ENCODE measurements around the gene GADD45A.

The GADD45A gene

DNA sequence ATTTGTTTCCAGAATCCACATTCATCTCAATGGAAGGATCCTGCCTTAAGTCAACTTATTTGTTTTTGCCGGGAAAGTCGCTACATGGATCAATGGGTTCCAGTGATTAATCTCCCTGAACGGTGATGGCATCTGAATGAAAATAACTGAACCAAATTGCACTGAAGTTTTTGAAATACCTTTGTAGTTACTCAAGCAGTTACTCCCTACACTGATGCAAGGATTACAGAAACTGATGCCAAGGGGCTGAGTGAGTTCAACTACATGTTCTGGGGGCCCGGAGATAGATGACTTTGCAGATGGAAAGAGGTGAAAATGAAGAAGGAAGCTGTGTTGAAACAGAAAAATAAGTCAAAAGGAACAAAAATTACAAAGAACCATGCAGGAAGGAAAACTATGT is 2.6 kb downstream of the GADD45A start:
- Histone ChIP-seq H3K4me3 (ENCODE audit: low read length) (no peak overlapping the region), H3K9me3 (replicated peaks; ENCODE audit: insufficient read depth, low read length) (no peaks in the 10 kb centered on the region), H3K36me3 (replicated peaks; ENCODE audit: insufficient read depth, low read length) (no peaks in the 10 kb centered on the region; the same call in 1 of the 2 replicates), H3K4me1 (ENCODE audit: low read length) (peaks cover 11% of the 10 kb centered on the region; the same call in 1 of the 2 replicates), H2AFZ (ENCODE audit: low read length) (no peak overlapping the region), H3K4me2 (ENCODE audit: low read depth, low read length) (no peak overlapping the region), H3K9me2 (replicated peaks; ENCODE audit: insufficient read depth, low read length) (no peaks in the 10 kb centered on the region), H3F3A (ENCODE audit: insufficient read depth, low read length) (peaks cover 31% of the 10 kb centered on the region), H3K27ac (ENCODE audit: low read length) (no peak overlapping the region), H4K20me1 (ENCODE audit: insufficient read depth, low read length) (no peaks in the 10 kb centered on the region), H3K9ac (ENCODE audit: low read length) (no peak overlapping the region), H3K79me2 (ENCODE audit: low read length) (peaks cover 26% of the 10 kb centered on the region), H3K27me3 (replicated peaks; ENCODE audit: insufficient read depth, low read length) (no peaks in the 10 kb centered on the region)
- DNase-seq: no peak
- TF ChIP-seq EZH2phosphoT487 (IDR thresholded peaks at IDR 0.05; ENCODE audit: low read length) (no peak), CTCF (IDR thresholded peaks at IDR 0.05; ENCODE audit: low read length) (no peak), EZH2 (optimal IDR thresholded peaks at IDR 0.05; ENCODE audit: low read depth, low read length) (no peak)

GRCh38 chr1:67688526-67689219 is 3.7 kb downstream of the GADD45A start:
- H3K9ac ChIP-seq (ENCODE audit: low read length): no peak overlapping the region
- no peak overlapping the region for H3K27ac ChIP-seq (ENCODE audit: low read length)
- H3K4me2 ChIP-seq (ENCODE audit: low read depth, low read length): no peak overlapping the region

DNA sequence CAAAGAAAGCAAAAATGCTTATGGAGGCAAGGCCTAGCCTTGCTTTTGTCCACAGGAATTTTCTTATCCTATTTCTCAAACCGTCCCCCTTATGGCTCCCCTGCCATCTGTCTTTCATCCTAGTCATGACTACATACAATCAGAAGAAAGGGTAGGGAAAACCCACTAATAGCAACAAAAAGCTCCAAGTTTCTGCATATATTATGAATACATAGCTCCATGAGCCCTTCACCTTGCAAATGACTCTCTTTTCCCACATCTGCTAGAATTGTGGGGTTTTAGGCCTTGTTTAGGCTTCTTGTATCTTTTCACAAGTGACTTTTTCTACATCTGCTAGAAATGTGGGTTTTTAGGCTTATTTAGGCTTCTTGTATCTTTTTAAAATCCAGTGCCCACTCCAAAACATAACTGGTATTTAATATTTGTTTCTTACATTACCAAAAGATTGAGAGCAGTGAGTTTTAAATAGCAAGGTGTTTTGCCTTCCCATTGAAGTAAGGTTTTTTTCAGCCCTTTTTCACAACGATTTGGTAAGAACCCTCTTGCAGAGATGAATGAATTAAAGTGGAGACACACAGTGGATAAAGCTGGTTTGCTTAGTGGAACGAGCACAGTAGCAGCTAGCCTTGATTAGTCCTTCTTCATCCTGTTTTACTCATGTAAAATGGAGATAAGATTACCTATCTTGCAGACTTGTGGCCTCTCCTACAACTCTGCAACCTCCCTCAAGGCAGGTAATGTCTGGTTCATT is 4.4 kb downstream of the GADD45A start:
- no peak for DNase-seq
- Histone ChIP-seq H3K4me2 (ENCODE audit: low read depth, low read length) (no peak overlapping the region), H3K9ac (ENCODE audit: low read length) (no peak overlapping the region), H3K36me3 (replicated peaks; ENCODE audit: insufficient read depth, low read length) (no peaks in the 10 kb centered on the region; the same call in 1 of the 2 replicates), H3F3A (ENCODE audit: insufficient read depth, low read length) (peaks cover 31% of the 10 kb centered on the region), H3K9me2 (replicated peaks; ENCODE audit: insufficient read depth, low read length) (no peaks in the 10 kb centered on the region), H3K9me3 (replicated peaks; ENCODE audit: insufficient read depth, low read length) (no peaks in the 10 kb centered on the region), H3K4me1 (ENCODE audit: low read length) (peaks cover 6% of the 10 kb centered on the region; the same call in 1 of the 2 replicates), H3K79me2 (ENCODE audit: low read length) (peaks cover 26% of the 10 kb centered on the region), H4K20me1 (ENCODE audit: insufficient read depth, low read length) (no peaks in the 10 kb centered on the region), H3K4me3 (ENCODE audit: low read length) (no peak overlapping the region), H3K27ac (ENCODE audit: low read length) (no peak overlapping the region), H2AFZ (ENCODE audit: low read length) (no peak overlapping the region), H3K27me3 (replicated peaks; ENCODE audit: insufficient read depth, low read length) (no peaks in the 10 kb centered on the region)
- no peak for TF ChIP-seq EZH2 (optimal IDR thresholded peaks at IDR 0.05; ENCODE audit: low read depth, low read length)
- TF ChIP-seq EZH2phosphoT487 (IDR thresholded peaks at IDR 0.05; ENCODE audit: low read length): no peak
- TF ChIP-seq CTCF (IDR thresholded peaks at IDR 0.05; ENCODE audit: low read length): no peak

More at GRCh38 chr1:67688526-67689219, 3.7 kb downstream of the GADD45A start:
- no peak overlapping the region for H2AFZ ChIP-seq (ENCODE audit: low read length)
- no peaks in the 10 kb centered on the region for H3K9me3 ChIP-seq (replicated peaks; ENCODE audit: insufficient read depth, low read length)
- H3F3A ChIP-seq (ENCODE audit: insufficient read depth, low read length): peaks cover 31% of the 10 kb centered on the region
- H3K36me3 ChIP-seq (replicated peaks; ENCODE audit: insufficient read depth, low read length): no peaks in the 10 kb centered on the region; the same call in 1 of the 2 replicates
- DNase-seq: no peak
- no peaks in the 10 kb centered on the region for H3K27me3 ChIP-seq (replicated peaks; ENCODE audit: insufficient read depth, low read length)
- H3K4me1 ChIP-seq (ENCODE audit: low read length): peaks cover 11% of the 10 kb centered on the region; the same call in 1 of the 2 replicates
- H3K79me2 ChIP-seq (ENCODE audit: low read length): peaks cover 26% of the 10 kb centered on the region
- H3K4me3 ChIP-seq (ENCODE audit: low read length): no peak overlapping the region
- TF ChIP-seq EZH2phosphoT487 (IDR thresholded peaks at IDR 0.05; ENCODE audit: low read length): no peak
- no peak for TF ChIP-seq CTCF (IDR thresholded peaks at IDR 0.05; ENCODE audit: low read length)
- no peak for TF ChIP-seq EZH2 (optimal IDR thresholded peaks at IDR 0.05; ENCODE audit: low read depth, low read length)
- no peaks in the 10 kb centered on the region for H3K9me2 ChIP-seq (replicated peaks; ENCODE audit: insufficient read depth, low read length)
- H4K20me1 ChIP-seq (ENCODE audit: insufficient read depth, low read length): no peaks in the 10 kb centered on the region
